GM21786 (cell line): ENCODE results near the gene SLC39A12.
"Not testable (repeated sequence)": the region's sequence is repeated elsewhere in the genome, so short reads cannot be mapped to it uniquely, and the experiment has no call there.

Experiments
- ATAC-seq: cut with Tn5 transposase; IDR thresholded peaks from one replicate; pipeline ENCODE4 v1.9.1; 2021; ENCODE audit not compliant: unreplicated experiment

The SLC39A12 gene

DNA sequence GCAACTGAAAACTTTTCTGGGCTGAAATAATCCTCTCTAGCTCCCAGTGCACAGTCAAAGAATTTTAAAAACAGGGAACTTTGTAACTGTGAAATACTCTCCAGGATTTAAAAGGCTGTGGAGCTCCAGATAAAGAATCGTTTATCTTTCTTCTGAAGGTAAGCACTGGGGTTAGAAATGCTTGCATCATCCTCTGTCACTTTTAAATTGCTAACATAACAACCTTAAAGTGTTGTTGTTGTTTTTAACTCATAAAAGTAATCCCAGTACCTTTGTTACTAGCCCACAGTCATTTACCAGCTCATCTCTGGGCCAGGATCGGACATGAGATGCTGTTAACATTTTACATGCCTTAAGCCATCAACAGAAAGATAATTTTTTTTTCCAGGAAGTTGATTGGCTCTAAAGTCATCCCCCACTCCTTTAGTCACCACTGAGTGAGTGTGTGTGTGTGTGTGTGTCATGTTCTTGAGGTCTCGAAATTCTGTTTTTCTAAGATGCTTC lies at the start of gene SLC39A12:
TSS of gene SLC39A12 (plus strand) at position 51 of the 504 bp plus-strand sequence. CDS start 1,359 bp downstream, outside the sequence.
- no peak for ATAC-seq

DNA sequence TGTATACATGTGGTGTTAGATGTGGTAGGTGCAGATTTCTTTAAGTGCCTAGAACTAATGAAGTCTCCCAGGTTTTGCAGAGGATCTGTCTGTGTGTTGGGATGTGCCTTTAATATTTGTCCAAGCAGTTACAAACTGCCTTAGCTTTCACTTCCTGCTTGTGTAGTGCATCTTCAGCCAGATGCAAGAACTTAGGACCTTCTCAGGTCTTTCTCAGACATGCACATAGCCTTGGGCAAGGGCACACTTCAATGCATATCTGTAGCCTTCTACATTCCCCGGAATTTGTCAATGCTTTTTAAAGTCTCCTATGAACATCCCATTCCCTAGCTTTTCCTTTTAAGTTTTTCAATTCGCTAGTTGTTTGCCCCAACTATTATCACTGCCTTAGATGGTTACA lies 47.2 kb upstream of the SLC39A12 start:
- ATAC-seq: no peak

DNA sequence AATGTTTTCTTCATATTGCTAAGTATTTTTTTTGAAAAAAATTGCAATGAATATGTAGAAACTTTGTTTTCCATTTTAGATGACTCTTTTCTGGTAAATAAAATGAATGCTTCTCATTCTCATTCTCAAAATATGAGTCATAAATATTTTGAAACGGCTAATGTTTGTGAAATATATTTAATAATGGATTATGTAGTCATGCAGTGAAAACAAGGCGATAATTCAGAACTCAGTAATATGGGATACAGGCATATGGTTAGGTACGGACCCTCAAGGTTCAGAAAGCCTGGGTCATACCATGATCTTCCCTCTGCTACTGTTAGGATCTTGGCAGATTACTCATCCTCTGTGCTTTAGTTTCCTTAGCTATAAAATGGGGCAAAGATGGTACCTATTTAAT lies 46.2 kb upstream of the SLC39A12 start:
- ATAC-seq: no peak

DNA sequence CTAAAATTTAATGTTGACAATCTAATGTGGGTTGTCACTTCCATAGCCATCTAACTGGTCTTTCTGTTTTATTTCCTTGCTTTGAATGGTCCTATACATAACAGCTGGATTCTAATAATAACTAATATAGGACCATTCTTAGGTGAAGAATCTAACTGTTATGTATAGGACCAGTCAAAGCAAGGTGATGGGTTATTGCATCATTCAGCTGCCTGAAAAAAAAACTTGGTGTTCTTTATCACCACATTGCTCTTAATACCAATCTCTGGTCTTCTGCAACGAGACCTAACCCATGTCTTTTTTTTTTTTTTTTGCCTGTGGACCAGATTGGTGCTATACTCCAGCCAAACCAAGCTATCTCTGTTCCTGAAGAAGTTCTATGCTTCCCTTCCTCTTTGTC lies 45.7 kb upstream of the SLC39A12 start:
- no peak for ATAC-seq

DNA sequence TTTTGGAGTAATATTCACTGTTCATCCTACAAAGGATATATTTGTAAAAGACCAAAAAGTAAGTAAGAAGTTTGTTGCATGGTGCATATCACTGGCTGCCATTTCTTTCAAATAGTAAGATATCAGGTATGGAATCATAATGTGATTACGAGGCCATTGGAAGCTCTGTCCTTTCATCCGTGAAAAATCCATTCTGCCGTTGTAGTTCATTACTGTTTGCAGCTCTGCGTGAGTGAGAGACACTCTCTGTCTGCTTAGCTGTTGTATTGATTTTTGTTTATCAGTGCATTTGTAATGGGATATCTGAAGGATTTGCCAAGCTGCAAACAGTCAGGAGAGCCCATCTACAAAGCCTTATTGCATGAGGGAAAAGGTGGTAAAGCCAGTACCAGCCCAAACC lies 44.1 kb upstream of the SLC39A12 start:
- no peak for ATAC-seq

DNA sequence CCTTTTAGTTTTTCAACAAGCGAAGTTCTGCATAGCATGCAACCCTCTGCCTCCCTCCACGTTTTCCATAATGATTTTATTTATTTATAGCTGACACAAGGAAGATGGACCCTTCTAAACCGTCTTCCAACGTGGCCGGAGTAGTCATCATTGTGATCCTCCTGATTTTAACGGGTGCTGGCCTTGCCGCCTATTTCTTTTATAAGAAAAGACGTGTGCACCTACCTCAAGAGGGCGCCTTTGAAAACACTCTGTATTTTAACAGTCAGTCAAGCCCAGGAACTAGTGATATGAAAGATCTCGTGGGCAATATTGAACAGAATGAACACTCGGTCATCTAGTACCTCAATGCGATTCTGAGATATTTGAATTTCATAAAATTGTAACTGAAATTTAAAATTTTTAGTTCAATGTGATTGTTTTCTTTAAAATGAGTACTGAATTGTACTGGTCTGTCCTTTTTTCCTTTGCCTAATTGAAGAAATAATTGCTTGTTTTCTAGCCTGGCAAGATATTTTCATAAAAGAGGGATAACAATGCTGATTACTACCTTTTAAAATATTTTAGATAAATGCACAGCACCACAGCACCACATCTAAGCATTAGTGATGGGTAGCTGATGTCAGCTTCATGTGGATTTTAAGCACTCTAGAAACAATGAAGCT lies 41.5 kb upstream of the SLC39A12 start:
- ATAC-seq: peak; percentile 57

DNA sequence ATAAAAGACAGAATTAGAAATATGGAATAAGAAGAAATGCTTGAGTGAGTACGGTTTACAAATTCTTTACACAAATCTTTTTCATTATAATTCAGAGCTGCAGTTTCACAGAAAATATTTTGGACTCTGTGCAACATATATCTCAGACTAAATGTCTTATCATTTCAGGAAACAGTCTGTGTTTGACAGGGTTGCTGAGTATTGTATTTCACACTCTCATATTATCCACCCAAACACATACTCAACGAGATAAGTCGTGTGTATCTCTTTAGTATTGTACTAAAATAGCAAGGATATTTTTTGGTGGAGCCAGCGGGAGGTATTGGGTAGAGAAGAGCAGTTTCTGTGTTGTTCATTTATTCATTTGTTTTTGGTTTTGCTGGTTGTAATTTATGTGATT lies 39.0 kb upstream of the SLC39A12 start:
- ATAC-seq: no peak

DNA sequence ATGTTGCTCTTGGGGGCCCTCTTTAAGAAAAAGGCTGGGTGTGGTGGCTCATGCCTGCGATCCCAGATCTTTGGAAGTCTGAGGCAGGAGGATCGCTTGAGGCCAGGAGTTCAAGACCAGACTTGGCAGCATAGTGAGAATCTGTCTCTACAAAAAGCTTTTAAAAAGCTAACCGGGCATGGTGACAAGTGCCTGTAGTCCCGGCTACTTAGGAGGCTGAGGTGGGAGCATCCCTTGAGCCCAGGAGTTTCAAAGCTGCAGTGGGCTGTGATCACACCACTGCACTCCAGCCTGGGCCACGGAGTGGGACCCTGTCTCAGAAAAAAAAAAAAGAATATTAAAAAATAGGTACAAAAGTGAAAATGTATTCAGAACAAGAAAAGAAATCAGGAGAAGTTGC lies 38.1 kb upstream of the SLC39A12 start:
- ATAC-seq: no peak

DNA sequence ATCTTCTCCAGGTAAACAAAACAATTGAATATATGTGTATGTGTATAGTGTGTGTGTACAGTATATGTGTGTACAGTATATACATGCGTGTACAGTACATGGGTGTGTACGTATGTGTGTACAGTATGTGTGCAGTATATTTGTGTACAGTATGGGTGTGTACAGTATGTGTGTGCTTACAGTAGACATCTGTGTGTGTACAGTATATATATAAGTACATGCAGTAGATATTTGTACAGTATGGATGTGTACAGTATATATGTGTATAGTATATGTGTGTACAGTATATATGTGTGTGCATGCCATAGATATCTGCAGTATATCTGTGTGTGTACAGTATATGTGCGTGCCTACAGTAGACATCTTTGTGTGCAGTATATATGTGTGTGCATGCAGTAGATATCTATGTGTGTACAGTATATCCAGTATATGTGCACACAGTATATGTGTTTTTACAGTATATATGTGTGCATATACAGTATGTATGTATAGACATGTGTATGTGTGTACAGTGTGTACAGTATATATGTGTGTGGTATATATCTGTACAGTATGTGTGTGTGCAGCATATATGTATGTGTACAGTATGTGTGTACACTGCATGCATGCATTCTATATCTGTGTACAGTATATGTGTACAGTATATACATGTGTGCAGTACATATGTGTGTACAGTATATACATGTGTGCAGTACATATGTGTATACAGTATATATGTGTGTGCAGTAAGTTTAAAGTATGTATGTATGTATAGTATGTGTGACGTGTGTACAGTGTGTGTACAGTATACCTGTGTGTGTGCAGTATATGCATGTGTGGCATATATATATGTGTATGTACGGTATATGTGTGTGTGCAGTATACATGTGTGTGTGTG lies 37.3 kb upstream of the SLC39A12 start:
- ATAC-seq: no peak

DNA sequence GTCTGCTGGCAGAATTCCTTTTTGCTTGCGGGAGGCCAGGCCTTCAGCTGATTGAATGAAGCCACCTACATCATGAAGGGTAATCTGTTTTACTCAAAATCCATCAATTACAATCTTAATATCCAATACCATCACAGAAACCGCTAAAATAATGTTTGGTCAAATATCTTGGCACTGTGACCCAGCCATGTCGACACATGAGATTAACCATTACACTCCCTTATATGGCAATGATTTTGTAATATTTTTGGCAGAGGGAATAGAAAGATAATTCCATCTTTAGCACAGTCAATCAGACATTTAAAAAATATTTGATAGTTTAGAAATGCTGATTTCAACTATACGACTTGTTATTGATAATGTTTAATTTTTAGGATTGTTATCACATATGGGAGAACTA lies 36.5 kb upstream of the SLC39A12 start:
- ATAC-seq: no peak

DNA sequence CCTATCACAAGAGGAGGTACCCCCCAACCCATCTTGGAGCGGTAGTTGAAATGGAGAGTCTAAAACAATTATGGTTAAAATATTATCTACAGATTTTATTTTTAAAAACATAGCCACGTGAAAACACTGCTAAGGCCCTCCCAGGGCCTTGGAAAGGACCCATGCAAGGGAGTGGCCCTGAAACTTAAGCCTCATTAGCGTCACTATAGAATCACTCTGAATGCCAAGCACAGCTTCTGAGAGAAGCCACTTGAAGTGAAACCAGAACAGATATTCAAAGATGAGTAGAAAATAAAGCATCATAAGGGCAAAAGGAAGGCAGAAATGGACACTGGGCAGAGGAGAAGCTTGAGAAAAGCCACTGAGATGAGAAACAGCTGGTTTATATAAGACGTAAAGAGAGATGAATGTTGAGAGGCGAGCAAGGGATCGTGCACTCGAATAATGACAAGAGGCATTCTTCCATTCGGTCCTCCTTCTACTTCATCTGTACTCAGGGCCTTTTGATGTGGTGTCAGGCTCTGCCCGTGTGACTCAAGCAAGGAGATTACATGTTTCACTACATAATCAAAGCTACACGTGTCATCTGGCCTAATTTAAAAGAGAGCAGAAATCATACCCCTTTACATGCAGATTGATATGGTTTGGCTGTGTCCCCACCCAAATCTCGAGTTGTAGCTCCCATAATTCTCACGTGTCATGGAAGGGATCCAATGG lies 33.4 kb upstream of the SLC39A12 start:
- ATAC-seq: no peak

DNA sequence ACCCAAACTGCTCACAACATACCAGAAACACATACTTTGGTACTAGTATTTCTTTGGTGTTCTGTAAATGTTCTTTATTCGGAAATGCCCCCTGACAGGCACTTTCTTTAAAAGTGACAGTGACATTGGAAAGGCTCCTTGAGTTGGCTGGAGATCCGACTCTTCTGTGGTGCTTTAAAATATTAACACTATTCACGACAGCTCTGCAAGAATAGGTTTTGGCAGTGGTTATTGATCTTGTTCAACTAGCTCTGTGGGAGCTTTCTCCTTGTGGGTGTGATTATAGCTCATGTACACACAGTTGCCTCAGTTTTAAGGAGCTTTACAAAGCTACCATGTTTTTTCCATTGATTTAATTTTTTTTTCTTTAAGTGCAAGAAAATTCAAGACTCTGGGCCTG lies 30.3 kb upstream of the SLC39A12 start:
- no peak for ATAC-seq

DNA sequence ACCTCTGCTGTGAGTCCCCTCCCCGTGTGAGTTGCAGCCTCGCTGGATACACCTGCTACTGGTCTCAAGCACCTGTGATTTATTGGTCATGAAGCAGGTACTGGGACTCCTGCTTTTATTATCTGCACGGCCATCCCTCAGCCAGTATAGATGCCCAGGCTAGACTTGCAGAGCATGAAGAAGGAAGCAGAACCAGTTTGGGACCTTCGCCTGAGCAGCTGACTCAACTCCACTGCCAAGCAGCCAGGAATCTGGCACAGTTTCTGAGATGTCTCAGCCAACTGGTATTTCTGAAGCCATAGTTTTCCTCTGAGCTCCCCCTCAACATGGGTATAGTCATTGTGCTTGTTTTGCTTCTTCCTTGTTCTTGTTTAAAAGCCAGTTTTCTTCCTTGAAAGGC lies 28.0 kb upstream of the SLC39A12 start:
- ATAC-seq: no peak

DNA sequence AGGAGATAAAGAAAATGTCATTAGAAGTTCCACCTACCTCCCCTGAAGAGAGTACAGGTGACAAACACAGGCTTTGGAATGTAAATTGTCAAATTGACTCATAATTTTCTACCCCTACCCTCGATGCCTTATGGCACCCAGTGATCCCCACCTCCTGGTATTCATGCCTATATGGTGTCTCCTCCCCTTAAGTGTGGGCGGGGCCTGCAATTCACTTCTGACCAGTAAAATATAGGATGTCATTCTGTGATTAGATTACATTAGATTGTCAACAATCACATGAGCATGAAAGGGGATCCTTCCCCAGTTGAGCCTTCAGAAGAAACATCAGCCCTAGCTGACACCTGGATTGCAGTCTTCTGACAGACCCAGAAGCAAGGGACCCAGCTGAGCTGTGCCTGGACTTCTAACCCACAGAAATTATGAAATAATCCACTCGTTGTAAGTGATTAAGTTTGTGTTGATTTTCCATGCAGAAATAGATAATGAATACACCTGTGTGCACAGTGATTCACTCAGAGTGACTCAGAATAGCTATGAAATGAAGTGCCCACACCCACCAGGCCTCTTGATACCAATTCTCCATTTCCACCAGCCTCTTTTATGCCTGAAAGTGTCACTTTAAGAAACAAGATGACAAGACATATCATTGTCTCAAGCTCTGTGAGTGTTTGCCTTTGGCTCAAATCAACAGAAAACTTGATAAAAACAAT lies 8.5 kb upstream of the SLC39A12 start:
- ATAC-seq: no peak

DNA sequence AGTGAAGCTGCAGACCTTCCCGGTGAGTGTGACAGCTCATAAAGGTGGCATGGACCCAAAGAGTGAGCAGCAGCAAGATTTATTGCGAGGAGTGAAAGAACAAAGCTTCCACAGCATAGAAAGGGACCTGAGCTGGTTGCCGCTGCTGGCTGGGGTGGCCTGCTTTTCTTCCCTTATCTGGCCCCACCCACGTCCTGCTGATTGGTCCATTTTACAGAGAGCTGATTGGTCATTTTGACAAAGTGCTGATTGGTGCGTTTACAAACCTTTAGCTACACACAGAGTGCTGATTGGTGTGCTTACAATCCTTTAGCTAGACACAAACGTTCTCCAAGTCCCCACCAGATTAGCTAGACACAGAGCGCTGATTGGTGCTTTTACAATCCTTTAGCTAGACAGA lies 1.4 kb upstream of the SLC39A12 start:
- ATAC-seq: not testable (repeated sequence)

DNA sequence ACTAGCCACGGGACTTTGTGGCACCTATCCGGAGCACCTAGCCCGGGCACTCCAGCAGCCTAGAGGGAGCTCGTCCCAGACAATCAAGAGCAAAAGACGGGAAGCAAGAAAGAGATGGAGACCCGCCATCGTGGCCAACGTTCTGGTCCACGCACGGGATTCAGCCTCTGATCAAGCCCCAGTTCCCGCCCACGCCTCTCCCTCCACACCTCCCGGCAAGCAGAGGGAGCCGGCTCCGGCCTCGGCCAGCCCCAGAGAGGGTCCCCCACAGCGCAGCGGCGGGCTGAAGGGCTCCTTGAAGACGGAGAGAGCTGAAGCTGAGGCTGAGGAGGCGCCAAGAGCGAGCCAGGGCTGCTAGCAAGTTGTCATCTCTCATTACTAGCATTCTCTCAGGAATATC lies 992 bp upstream of the SLC39A12 start:
- no peak for ATAC-seq

DNA sequence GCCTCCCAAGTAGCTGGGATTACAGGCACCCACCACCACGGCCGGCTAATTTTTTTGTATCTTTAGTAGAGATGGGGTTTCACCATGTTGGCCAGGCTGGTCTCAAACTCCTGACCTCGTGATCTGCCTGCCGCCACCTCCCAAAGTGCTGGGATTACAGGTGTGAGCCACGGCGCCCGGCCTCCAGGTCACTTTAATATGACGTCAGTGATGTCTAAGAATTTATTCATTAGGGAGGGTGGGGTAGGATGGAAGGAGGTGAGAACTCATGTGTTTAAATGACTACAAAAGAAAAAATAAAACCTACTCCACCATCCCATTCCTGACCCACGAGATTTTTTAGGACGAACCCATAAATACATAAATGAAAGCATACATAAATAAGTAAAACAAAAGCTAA lies 2.7 kb downstream of the SLC39A12 start:
- not testable (repeated sequence) for ATAC-seq

DNA sequence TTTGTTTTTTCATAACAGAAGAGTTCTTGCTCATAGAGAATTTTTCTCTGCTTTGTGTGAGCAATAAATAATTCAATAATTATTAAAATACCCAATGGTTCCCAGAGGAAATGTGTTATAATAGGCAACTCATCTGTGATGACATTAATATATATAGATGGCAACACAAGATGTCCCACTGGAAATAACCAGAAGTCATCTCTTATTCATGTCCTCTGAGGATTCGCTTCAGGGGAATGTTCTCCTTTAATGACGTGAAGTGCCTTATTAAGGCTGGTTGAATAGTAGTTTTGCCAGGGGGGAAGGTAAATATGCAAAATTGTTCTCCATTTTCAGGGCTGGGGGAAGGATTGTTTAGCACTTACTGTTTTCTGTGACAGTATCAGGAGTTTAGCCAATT lies 3.1 kb downstream of the SLC39A12 start:
- no peak for ATAC-seq

DNA sequence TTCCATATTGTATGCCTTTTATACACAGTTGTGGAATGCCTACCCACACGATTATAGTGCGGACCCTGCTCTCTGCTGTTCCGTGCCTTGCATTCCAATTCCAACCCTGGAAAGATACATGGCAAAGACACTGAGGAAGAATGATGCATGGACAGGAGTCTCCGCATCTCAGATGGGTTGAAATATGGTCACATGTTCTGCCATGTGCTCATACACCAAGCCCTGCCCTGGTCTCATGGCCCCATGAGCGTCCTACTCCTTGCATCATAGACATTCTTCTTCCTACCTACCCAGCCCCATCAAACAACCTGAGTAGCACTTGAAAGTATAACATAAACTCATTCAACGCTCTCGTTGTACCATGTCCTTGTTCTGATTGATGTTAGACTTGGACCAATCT lies 6.3 kb downstream of the SLC39A12 start:
- ATAC-seq: no peak

DNA sequence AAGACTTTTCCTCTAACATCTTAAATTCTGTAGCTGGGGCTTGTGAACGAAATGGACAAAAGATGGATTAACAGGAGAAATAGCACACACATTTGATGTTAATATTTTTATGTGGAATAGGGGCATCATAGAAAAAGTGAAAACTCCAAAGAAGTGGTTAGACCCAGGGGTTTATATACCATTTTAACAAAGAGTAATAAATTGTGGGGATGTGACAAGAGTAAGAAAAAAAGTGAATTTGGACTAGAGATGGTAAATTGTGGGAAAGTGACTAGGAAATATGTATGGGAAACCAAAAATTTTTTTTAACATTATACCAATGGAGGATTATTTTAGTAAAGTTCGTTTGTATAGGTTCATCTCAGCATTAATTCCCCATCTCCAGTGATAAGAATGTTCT lies 8.2 kb downstream of the SLC39A12 start:
- no peak for ATAC-seq
